ENCODE results near the gene CHSY1. TPM values are rescaled to one million over a fixed set of nuclear protein-coding genes. Genes with fewer than 3 reads are reported as not detected.
"Not testable (repeated sequence)": the region's sequence is repeated elsewhere in the genome, so short reads cannot be mapped to it uniquely, and the experiment has no call there.

The CHSY1 gene
- total RNA-seq, 1 donor from 2014 or later = 41.7 TPM

DNA sequence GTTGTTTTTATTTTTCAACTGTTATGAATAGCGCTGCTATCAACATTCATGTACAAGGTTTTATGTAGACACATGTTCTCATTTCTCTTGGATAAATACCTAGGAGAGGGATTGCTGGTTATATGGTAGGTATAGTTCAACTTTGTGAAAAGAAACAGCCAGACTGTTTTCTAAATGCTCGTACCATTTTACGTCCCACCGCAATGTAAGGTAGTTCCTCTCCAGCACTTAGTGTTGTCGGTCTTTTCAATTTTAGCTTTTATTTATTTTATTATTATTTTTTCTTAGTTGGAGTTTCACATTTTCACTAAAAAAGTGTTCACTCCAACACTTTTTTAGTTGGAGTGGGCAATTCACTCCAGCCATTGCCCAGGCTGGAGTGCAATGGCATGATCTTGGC is 117.1 kb downstream of the CHSY1 start:
- no peak for DNase-seq

GRCh38 chr15:101133751-101134261 is 118.0 kb downstream of the CHSY1 start:
- peak; percentile 29 for DNase-seq

GRCh38 chr15:101133181-101133460 is 118.7 kb downstream of the CHSY1 start:
- no peak for DNase-seq

DNA sequence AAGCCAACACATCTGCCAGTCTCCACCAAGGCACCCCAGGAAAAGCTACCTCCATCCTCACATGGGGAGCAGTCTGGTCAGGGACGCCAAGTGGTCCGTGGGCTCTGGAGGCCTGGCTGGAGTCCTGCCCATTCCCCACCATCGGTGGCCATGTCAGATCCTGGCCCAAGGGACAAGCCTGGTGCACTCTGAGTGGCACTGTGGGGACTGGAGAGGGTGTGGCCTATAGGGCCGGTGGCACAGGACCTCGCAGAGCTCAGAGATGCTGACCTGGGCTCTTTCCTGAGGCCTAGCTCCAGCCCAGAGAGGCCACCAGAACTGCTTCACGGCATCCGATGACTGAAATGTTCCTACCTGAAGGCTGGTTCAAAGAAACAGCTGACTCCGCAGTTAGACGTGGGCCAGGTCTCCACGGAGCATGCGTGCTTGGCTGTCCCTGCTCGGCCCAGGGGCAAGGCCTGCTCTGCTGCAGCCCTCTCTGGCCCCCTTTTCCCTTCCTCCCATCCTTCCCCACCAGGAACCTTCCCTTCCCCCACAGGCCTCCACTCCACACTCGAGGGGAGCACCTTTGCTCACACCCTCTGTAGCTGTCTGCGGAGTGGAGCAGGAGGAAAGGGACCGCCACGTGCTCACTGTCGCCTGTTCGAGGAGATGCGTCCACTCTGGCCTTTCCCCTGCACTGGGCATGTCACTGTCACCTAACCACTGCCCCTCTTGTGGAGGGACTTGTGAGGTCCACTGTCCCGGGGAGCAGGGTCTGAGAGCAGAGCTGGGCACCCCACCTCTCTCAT is 119.3 kb downstream of the CHSY1 start:
- no peak for DNase-seq

DNA sequence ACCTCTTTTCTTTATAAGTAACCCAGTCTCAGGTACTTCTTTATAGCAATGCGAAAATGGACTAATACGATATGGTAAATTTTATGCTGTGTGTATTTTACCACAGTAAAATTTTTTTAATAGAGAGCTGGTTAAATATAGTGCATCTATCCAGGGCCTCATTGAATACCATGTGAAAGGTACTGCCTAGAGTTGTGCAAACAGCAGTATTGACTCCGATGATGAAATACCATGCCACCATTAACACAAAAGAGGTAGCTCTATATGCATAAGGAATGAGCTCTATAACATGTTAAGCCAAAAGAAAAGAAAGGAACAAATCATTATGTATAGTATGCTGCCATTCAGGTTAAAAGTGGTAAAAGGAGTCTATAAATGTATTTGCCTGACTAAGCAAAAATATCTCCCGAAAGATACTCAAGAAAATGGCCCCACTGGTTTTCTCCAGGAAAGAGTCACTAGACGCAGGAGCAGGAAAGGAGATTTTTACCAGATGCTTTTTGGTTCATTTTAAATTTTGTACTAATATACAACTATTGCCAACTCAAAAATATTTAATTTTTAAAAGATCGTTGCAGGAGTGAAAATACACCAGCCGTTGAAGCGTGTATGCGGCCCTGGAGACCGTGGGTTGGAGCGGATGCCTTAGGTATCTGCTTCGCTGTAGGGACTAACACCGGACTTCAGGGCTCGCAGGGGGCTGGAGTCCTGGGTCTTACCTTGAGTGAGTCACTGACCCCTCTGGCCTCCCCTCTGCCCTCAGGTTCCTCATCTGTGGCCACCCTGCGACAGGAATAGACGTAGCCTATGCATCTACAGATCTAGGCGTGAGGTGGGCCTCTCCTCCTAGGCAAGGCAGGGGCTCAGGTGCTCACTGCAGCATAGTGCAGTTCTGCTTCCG is 120.1 kb downstream of the CHSY1 start:
- DNase-seq = no peak

DNA sequence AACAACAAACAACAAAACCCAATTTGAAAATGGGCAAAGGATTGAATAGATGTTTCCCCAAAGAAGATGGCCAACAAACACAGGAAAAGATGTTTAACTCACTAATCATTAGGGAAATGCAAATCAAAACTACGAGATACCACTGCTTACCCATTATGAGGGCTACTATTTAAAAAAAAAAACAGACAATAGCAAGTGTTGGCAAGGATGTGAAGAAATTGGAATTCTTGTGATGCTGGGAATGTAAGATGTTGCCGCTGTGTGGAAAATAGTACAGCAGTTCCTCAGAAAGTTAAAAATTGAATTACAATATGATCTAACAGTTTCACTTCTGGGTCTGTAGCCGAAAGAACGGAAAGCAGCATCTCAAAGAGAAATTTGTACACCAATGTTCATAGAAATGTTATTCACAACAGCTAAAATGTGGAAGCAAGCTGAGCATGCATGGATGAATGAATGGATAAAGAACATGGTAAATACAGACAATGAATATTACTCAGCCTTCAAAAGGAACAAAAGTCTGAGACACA is 121.9 kb downstream of the CHSY1 start:
- no peak for DNase-seq

DNA sequence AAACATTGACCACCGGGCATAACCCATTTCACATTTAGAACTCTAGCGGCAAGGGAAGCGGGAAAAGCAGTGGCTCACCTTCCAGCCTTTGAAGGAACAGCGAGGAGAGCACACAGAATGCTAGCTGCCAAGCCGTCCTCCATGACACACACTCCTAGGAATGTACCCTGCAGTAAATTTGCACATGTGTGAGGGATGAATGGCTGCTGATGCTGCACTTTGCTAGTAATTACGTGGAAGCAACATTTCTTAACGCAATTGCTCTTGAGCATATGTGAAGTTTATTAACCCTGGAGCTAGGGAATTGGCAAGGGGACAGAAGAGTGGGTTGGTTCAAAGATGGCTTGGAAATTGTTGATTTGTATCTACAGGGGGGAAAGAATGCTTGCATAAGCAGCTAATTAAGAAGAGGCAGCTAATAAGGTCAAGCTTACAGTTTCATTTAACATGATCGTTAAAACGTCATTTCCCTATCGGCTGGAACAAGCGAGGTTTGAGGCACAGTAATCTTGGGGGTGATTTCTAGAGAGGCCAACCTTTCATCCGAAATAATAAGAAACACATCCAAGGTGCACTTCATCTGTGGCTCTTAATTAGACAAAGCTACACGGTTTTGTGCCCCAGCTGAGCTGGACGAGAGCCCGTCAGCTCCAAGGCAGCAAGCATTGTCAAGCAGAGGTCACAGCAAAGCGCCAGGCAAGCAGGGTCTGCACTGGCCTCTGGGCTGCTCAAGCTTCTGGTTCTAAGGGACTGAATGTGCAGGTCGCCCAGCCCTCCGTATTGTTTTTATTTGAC is 123.4 kb downstream of the CHSY1 start:
- peak; percentile 76 for DNase-seq

- peak; percentile 95 for DNase-seq
Observed at GRCh38 chr15:101127506-101128076, 124.3 kb downstream of the CHSY1 start.

DNA sequence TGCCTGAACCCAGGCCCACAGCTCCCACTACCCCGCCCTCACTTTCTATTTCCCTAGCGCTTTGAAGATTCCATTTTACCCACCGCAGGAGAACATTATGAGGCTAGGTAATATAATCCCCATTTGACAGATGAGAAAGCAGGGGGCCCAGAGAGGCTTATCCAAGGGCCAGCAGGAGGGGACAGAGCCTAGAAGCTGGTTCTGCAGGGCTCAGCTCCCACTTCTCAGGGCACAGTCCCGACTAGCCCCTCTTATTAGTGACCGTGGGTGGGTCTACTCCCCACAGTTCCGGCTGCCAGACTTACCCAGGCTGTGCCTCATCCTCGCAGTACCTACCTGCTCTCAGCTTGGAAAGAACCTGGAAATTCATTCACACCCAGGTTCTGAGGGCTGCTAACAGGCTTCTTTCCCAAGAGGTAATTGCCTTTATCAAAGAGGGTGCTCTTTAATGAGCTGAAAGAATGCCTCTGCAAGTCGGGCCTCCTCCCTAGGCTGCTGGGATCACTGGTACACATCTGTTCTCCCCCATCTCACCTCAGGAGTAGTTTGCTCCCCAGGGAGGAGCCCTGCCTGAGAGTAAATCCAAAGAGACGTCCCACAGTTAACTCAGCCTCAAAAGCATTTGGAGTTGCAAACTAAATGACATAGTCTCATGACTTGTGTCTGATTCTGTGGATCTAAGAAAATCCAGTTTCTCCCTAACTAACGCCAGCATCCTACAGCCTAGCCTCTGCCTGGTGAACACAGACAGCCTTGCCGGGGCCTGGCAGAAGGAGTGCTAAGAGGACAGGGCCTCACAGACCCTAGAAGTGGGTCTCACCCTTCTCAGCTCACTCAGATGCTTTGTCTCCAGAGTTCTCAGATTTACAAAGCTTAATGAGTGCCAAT is 125.0 kb downstream of the CHSY1 start:
- no peak for DNase-seq

DNA sequence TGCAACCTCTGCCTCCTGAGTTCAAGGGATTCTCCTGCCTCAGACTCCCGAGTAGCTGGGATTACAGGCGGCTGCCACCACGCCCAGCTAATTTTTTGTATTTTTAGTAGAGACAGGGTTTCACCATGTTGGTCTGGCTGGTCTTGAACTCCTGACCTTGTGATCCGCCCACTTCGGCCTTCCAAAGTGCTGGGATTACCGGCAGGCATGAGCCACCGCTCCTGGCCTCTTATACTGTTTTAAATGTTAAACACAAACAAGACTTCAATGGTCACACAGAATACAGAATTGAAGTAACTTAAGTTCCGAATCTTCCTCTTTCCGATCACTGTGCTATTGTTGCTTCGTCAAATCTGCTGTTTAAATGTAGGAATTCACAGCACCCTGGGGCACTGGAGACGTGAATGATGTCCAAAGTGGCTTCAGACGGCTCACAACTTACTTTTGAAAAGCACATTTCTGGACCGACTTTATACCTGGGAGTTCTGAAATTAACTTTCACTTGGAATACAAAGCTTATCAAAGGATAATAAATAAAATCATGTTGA is 125.9 kb downstream of the CHSY1 start:
- DNase-seq = not testable (repeated sequence)

Other genes starting within 250 kb of the CHSY1 start
- 58.3 TPM for gene SELENOS, start 25.4 kb upstream of the CHSY1 start, total RNA-seq
- 32.9 TPM for gene SNRPA1, start 43.2 kb upstream of the CHSY1 start, total RNA-seq
- 10.6 TPM for gene PCSK6, start 237.7 kb upstream of the CHSY1 start, total RNA-seq